ENCODE measurements around the gene AUTS2.

AUTS2 gene

GRCh38 chr7:70698219-70698832, 1100.1 kb downstream of the AUTS2 start:
- no peak for DNase-seq (ENCODE audit: low spot score)
- Mint-ChIP-seq H3K27ac (no peak overlapping the region), H3K4me1 (ENCODE audit: low read depth) (peaks cover 4% of the 10 kb centered on the region), H3K36me3 (ENCODE audit: low read depth) (peaks cover 2% of the 10 kb centered on the region), H3K27me3 (ENCODE audit: low read depth) (peaks cover 41% of the 10 kb centered on the region), H3K4me3 (no peak overlapping the region), H3K9me3 (no peaks in the 10 kb centered on the region)

DNA sequence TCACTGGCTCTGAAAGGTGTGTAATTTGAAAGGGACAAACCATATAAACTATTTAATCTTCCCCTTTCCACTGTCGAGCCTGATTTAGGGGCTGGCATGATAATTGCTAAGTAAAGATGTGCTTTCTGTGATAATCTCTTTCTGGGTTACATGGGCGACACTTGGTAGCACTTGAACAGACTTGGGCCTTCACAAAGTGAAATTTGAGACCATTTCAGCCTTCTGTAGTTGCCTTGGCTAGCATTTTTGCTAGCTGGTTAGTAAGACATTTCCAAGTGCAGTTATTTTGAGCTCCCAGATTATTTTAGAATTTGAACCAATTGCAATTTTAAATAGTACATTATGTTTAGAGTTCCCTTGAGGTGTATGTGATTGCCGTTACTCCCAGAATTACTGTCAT, 1101.0 kb downstream of the AUTS2 start:
- Mint-ChIP-seq H3K9me3 (no peaks in the 10 kb centered on the region), H3K4me1 (ENCODE audit: low read depth) (peaks cover 4% of the 10 kb centered on the region), H3K27ac (no peak overlapping the region), H3K4me3 (no peak overlapping the region), H3K27me3 (ENCODE audit: low read depth) (peaks cover 38% of the 10 kb centered on the region), H3K36me3 (ENCODE audit: low read depth) (peaks cover 2% of the 10 kb centered on the region)
- DNase-seq (ENCODE audit: low spot score) = no peak

GRCh38 chr7:70700055-70700940, 1102.0 kb downstream of the AUTS2 start:
- Mint-ChIP-seq H3K4me1 (ENCODE audit: low read depth) (peaks cover 4% of the 10 kb centered on the region), H3K27ac (no peak overlapping the region), H3K9me3 (no peaks in the 10 kb centered on the region), H3K36me3 (ENCODE audit: low read depth) (peaks cover 2% of the 10 kb centered on the region), H3K27me3 (ENCODE audit: low read depth) (peaks cover 35% of the 10 kb centered on the region), H3K4me3 (no peak overlapping the region)
- DNase-seq (ENCODE audit: low spot score) = no peak

DNA sequence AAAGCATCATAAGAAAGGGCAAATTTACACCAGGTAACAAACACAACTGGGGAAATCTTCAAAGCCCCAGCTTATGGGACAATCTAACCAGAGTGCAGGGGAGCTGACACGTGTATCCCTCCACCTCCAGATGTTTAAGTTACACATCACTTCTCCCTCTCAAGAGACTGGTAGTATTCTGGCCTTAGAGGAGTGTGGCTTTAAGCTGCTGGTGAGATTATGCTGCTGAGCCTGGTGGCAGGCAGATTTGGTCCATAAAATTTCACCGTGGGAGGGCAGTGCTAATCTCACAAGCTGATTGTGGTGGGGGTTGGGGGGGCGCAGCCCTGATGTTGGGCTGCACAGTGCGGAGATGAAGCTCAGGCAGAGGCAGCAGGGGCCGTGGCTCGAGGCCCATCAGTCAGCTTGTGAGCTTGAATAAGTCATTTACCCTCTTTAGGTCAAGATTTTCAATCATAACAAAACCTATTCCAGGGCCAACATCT, 1102.7 kb downstream of the AUTS2 start:
- Mint-ChIP-seq H3K9me3 (no peaks in the 10 kb centered on the region), H3K27ac (no peak overlapping the region), H3K4me1 (ENCODE audit: low read depth) (no peaks in the 10 kb centered on the region), H3K4me3 (no peak overlapping the region), H3K36me3 (ENCODE audit: low read depth) (no peaks in the 10 kb centered on the region), H3K27me3 (ENCODE audit: low read depth) (peaks cover 28% of the 10 kb centered on the region)
- DNase-seq (ENCODE audit: low spot score) = no peak

GRCh38 chr7:70701477-70701876, 1103.2 kb downstream of the AUTS2 start:
- H3K27me3 Mint-ChIP-seq (ENCODE audit: low read depth) = peaks cover 23% of the 10 kb centered on the region
- H3K27ac Mint-ChIP-seq = no peak overlapping the region
- no peaks in the 10 kb centered on the region for H3K36me3 Mint-ChIP-seq (ENCODE audit: low read depth)
- DNase-seq (ENCODE audit: low spot score) = no peak
- H3K9me3 Mint-ChIP-seq = no peaks in the 10 kb centered on the region
- H3K4me3 Mint-ChIP-seq = no peak overlapping the region
- no peaks in the 10 kb centered on the region for H3K4me1 Mint-ChIP-seq (ENCODE audit: low read depth)

DNA sequence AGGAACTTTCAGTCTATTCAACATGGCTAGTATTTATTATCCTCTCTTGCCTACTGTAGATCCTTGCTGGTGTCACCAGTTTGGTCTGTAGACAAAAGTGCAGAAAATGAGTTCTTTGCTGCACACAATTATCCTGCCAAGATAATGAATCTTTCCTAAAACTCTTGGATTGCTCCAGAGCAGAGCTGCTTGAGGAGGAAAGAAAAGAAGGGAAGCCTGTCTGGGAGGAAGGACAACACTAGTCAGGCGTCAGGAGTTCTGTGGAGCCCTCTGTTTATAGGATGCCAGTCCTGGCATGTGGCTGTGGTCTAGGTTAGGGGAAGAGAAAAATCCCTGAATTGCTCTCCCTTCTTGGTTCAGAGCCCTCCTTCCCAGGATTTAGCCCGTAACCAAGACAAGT, 1103.7 kb downstream of the AUTS2 start:
- Mint-ChIP-seq H3K27ac (no peak overlapping the region), H3K9me3 (no peaks in the 10 kb centered on the region), H3K36me3 (ENCODE audit: low read depth) (no peaks in the 10 kb centered on the region), H3K4me1 (ENCODE audit: low read depth) (no peaks in the 10 kb centered on the region), H3K4me3 (no peak overlapping the region), H3K27me3 (ENCODE audit: low read depth) (peaks cover 18% of the 10 kb centered on the region)
- DNase-seq (ENCODE audit: low spot score) = no peak

DNA sequence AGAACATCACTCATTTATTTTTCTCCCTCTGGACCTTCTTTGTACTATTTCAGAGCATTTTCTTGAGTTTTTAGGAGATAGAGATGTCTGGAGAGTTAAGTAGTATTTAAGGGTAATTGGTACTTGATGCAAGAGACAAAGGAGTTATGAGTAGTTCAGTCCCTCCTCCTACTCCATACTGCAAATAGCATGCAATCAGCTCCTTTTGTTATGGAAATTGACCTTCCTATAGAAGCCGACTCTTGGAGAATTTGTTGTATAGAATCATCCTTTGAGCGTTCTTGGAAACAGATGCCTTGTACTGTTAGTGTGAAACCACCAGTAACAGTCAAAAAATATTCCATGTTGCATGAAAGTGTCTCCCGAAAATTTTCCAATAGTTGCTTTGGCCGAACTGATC, 1105.5 kb downstream of the AUTS2 start:
- no peak for DNase-seq (ENCODE audit: low spot score)
- Mint-ChIP-seq H3K4me1 (ENCODE audit: low read depth) (no peaks in the 10 kb centered on the region), H3K4me3 (no peak overlapping the region), H3K36me3 (ENCODE audit: low read depth) (no peaks in the 10 kb centered on the region), H3K27ac (no peak overlapping the region), H3K9me3 (no peaks in the 10 kb centered on the region), H3K27me3 (ENCODE audit: low read depth) (peaks cover 1% of the 10 kb centered on the region)

- no peaks in the 10 kb centered on the region for H3K36me3 Mint-ChIP-seq (ENCODE audit: low read depth)
- no peaks in the 10 kb centered on the region for H3K9me3 Mint-ChIP-seq
- DNase-seq (ENCODE audit: low spot score) = no peak
- H3K27ac Mint-ChIP-seq = no peak overlapping the region
- no peaks in the 10 kb centered on the region for H3K27me3 Mint-ChIP-seq (ENCODE audit: low read depth)
- no peaks in the 10 kb centered on the region for H3K4me1 Mint-ChIP-seq (ENCODE audit: low read depth)
- no peak overlapping the region for H3K4me3 Mint-ChIP-seq
These were observed 1106.6 kb downstream of the AUTS2 start for GRCh38 chr7:70704831-70705346.

DNA sequence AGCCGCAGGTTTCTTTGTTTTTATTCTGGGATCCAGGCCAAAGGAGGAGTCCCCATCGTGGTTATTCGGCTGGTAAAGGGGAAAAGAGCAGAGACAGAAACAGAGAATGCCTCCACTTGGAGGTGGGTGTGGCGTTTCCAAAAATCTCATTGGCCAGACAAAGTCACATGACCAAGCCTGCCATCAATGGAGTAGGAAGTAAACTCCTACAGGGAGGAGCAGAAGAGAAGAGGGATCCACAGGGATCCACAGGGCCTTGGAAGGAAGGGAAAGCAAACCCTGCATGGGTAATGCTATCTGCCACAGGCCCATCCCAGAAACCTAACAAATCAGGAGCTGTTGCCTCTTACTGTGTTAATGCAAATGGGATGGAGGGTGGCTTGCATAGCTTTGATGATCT, 1107.9 kb downstream of the AUTS2 start:
- Mint-ChIP-seq H3K36me3 (ENCODE audit: low read depth) (no peaks in the 10 kb centered on the region), H3K27me3 (ENCODE audit: low read depth) (no peaks in the 10 kb centered on the region), H3K9me3 (no peaks in the 10 kb centered on the region), H3K4me1 (ENCODE audit: low read depth) (no peaks in the 10 kb centered on the region), H3K27ac (no peak overlapping the region), H3K4me3 (no peak overlapping the region)
- no peak for DNase-seq (ENCODE audit: low spot score)

DNA sequence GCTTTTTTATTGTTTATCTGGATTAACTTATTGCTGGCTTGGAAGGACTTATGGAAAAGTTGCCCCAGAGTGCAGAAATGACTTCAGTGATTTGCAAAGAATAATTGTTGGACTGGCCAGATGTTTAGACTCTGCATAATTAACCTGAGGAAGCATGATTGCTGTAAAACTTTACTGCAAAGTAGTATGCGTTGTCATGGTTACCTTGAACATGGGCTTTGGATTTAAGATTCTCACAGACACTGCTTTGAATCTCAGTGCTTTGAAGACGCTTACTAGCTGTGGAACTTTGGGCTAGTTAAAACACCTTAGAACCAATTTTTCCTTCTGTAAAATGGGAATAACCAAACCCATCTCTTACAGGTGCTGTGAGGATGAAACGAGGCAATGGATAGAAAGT, 1108.4 kb downstream of the AUTS2 start:
- H3K4me1 Mint-ChIP-seq (ENCODE audit: low read depth) = no peaks in the 10 kb centered on the region
- no peak for DNase-seq (ENCODE audit: low spot score)
- no peaks in the 10 kb centered on the region for H3K27me3 Mint-ChIP-seq (ENCODE audit: low read depth)
- no peaks in the 10 kb centered on the region for H3K9me3 Mint-ChIP-seq
- no peaks in the 10 kb centered on the region for H3K36me3 Mint-ChIP-seq (ENCODE audit: low read depth)
- H3K4me3 Mint-ChIP-seq = no peak overlapping the region
- H3K27ac Mint-ChIP-seq = no peak overlapping the region

- no peaks in the 10 kb centered on the region for H3K27me3 Mint-ChIP-seq (ENCODE audit: low read depth)
- no peaks in the 10 kb centered on the region for H3K4me1 Mint-ChIP-seq (ENCODE audit: low read depth)
- no peak for DNase-seq (ENCODE audit: low spot score)
- no peaks in the 10 kb centered on the region for H3K36me3 Mint-ChIP-seq (ENCODE audit: low read depth)
- no peaks in the 10 kb centered on the region for H3K9me3 Mint-ChIP-seq
- no peak overlapping the region for H3K4me3 Mint-ChIP-seq
- no peak overlapping the region for H3K27ac Mint-ChIP-seq
These were observed 1109.6 kb downstream of the AUTS2 start for GRCh38 chr7:70707823-70708243.

GRCh38 chr7:70710011-70710480, 1111.8 kb downstream of the AUTS2 start:
- no peaks in the 10 kb centered on the region for H3K27me3 Mint-ChIP-seq (ENCODE audit: low read depth)
- H3K36me3 Mint-ChIP-seq (ENCODE audit: low read depth) = no peaks in the 10 kb centered on the region
- no peak for DNase-seq (ENCODE audit: low spot score)
- no peaks in the 10 kb centered on the region for H3K4me1 Mint-ChIP-seq (ENCODE audit: low read depth)
- H3K27ac Mint-ChIP-seq = no peak overlapping the region
- H3K4me3 Mint-ChIP-seq = no peak overlapping the region
- H3K9me3 Mint-ChIP-seq = peaks cover 5% of the 10 kb centered on the region

GRCh38 chr7:70710651-70711050, 1112.4 kb downstream of the AUTS2 start:
- Mint-ChIP-seq H3K27ac (no peak overlapping the region), H3K27me3 (ENCODE audit: low read depth) (no peaks in the 10 kb centered on the region), H3K4me3 (no peak overlapping the region), H3K36me3 (ENCODE audit: low read depth) (no peaks in the 10 kb centered on the region), H3K4me1 (ENCODE audit: low read depth) (no peaks in the 10 kb centered on the region), H3K9me3 (peaks cover 5% of the 10 kb centered on the region)
- no peak for DNase-seq (ENCODE audit: low spot score)

GRCh38 chr7:70711452-70711851, 1113.2 kb downstream of the AUTS2 start:
- H3K27me3 Mint-ChIP-seq (ENCODE audit: low read depth) = no peaks in the 10 kb centered on the region
- no peak overlapping the region for H3K27ac Mint-ChIP-seq
- H3K4me1 Mint-ChIP-seq (ENCODE audit: low read depth) = no peaks in the 10 kb centered on the region
- H3K4me3 Mint-ChIP-seq = no peak overlapping the region
- no peak for DNase-seq (ENCODE audit: low spot score)
- peaks cover 5% of the 10 kb centered on the region for H3K9me3 Mint-ChIP-seq
- no peaks in the 10 kb centered on the region for H3K36me3 Mint-ChIP-seq (ENCODE audit: low read depth)

Measured in T-helper 2 cell treated with Interferon-gamma antibody and Interleukin-4, amounts not matched to agents 5 μg/mL and 100 μg/mL, for 36 hours (primary cell).